Ovary (tissue), 3 donors: Measurements from ENCODE around the gene CD34.

Source experiments
- CTCF ChIP-seq, 3 donors: fragments of 450-650 bp in 2 of 3; fragments of 200-600 bp in 1 of 3; IDR thresholded peaks; one replicate each; pipeline versions ENCODE4 v1.5.1 to v1.8.0; 2016 to 2022; ENCODE audit warnings: antibody characterized with exemption in 3 of 3, mild to moderate bottlenecking in 1 of 3
- POLR2A ChIP-seq: fragments of 450-650 bp; IDR thresholded peaks from one replicate; pipeline ENCODE4 v1.6.1; 2017; ENCODE audit warnings: antibody characterized with exemption, mild to moderate bottlenecking, moderate library complexity
- donor health status: DM: no; HTN: no; CAD: no.

GRCh38 chr1:207831517-207832327, 79.2 kb downstream of the CD34 start:
- TF ChIP-seq CTCF (IDR thresholded peaks at IDR 0.05) (no peak), POLR2A (no peak)
